Measurements from ENCODE around the gene CTNND2.

CTNND2 gene

DNA sequence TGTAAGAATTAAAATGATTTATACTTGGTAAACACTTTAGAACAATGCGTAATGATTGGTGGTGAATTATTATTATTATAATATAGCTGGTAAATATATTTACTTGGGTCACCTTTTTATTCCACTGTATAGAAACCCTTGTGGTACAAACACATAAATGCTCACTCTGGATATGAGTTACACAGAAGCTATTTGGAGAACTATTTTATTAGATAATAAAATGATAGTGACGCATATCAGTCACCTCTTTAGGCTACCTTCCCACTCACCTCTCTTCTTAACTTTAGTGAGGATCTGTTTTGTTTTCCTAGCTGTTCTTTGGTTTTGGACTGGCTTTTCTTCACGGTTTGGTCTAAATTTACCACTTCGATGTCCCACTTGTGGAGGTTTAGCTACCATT, 605.4 kb downstream of the CTNND2 start:
- no peak for DNase-seq

- DNase-seq = no peak
These were observed 610.7 kb downstream of the CTNND2 start for GRCh38 chr5:11293523-11293922.

DNA sequence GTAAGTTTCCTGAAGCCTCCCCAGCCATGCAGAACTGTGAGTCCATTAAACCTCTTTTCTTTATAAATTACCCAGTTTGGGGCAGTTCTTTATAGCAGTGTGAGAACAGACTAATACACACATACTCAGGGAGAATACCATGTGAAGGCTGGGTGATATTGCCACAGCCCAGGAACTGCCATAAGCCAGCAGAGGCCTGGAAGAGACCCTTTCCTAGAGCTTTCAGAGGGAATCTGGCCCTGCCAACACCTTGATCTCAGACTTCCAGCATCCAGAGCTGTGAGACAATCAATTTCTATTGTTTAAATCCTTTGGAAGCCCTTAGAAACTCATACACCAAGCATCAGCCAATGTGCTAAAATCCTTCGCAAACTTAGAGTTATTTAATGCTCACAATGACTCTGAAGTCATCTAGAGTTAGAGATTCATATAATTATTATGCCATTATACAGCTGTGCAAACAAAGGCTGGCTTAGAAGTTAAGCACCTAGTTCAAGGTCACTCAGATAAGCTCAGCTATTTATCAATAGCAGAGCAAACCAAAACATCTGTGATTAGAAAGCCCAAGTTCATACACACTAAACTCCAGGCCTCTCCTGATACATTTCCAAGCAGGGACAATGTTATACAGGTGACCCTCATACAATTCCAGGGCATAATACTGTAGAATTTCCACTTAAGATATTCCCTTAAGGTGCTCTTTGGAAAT, 611.4 kb downstream of the CTNND2 start:
- DNase-seq = no peak

DNA sequence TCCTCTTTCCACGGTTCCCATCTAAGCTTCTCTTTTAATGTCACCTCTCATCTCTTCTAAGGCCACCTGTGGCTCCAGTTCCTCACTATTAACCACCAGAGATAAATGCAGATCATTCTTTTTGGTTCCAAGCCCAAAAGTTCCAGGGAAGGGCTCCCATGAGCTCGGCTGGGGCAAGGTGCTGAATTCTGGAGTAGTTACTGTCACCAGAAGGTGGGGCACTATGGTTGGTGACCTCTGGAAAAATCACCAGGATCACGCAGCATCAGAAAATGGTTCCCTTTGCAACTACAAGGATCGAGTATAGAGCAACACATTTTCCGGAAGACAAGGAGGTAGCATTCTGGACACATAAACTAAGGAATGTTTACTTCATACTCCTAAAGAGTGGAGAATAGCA, 614.5 kb downstream of the CTNND2 start:
- no peak for DNase-seq

GRCh38 chr5:11289208-11289607, 615.0 kb downstream of the CTNND2 start:
- DNase-seq = no peak

DNA sequence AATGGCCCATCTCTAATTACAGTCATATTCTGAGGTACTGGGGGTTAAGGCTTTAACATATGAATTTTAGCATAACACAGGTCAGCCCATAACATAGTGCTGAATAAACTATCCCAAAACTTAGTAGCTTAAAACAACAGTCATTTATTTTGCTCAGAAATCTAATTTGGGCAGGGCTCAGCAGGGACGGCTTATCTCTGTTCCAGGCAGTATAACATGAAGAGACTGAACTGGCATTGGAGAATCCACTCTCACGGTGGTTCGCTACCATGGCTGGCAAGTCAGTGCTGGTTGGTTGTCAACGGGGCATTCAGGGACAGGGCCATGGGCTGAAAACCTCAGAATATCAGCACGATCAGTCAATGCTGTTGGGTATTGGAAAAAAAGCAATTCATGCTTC, 622.4 kb downstream of the CTNND2 start:
- DNase-seq = no peak

- DNase-seq = no peak
These were observed 626.9 kb downstream of the CTNND2 start for GRCh38 chr5:11277323-11277722.

DNA sequence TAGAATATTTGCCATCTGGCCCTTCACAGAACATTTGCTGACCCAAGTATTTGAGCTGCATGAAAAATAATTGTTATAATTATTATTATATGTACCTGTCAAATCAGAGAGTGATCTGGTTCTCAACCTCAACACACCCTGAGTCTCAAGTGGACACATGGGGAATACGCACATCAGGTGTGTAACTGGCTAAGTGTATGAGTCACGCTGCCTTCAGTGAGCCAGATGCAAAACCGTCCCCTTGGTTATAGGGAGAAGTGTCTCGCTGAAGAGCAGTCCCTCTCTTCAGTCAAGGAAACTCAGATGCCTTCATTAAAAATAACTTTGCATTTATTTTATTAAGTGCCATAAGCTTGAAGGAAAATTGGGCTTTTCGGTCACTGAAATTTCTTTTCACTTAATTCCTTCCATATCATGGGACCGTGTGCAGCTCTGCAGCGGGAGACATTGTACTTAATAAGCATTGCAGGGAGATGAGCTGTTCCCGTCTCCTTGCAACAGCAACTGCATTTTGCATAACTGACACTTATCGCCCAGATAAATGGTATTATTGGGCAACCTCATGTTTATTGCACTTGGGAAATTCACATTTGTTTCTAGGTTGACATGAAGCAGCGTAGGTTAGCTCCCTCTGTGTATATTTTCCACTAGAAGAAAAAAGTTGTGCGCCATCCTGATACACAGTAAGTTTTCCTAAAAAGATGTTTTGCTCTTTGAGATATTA, 630.9 kb downstream of the CTNND2 start:
- DNase-seq = peak; percentile 54

DNA sequence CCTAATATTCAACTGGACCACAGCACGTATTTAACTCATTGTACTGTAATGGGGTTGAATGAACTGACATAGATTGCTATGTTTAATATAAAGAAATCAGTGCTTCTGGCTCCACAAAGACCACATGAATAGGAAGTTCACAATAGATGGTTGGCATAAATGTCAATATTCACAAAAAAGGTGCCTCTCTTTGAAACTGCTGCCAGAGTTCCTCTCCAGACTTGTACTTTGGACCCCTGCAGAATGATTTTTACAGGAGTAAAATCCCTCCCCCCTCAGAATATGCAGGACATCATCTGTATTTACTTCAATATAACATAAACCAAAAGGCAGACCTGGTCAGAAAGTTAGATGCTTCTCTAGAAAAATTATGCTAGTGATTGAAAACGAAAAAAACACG, 634.7 kb downstream of the CTNND2 start:
- DNase-seq = no peak

- peak; percentile 35 for DNase-seq
These were observed 635.4 kb downstream of the CTNND2 start for GRCh38 chr5:11268891-11269290.

- no peak for DNase-seq
These were observed 637.9 kb downstream of the CTNND2 start for GRCh38 chr5:11266331-11266730.

DNA sequence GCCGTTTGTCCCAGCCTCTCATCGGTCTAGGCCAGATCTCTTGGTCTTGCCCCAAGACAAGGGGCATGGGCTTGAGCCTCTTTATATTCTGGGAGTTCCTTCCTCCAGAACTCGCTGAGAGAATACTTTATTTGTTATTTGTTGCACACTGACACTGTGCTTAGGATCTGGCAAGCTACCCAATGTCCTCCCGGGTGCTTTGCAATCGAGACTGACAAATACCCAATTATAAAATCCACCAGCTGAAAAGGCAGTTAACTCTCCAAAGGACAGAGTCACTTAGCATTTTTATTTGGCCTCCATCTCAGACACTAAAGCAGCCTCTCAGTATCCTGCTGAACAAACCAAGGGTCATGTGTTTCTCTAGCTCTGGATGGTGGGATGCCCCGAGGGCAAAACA, 643.0 kb downstream of the CTNND2 start:
- DNase-seq = no peak

- no peak for DNase-seq
These were observed 646.2 kb downstream of the CTNND2 start for GRCh38 chr5:11258001-11258400.

- no peak for DNase-seq
These were observed 651.7 kb downstream of the CTNND2 start for GRCh38 chr5:11252523-11252922.

DNA sequence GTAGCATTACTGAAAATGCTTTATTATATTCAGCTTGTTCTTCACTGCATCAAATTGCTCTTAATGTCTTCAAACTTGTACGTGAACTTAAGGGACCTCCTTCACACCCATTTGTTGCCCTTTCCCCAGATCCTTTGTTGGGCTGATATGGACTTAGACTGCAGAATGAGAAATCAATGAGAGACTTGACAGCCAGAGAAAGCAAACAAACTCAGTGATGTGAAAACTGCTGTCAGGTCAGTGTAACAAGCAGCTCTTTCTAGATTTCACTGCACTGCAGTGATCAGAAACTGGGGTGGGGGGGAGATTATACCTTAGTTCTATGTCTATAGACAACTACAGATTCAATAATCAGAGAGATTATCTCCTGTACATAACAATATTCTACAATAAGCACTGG, 652.2 kb downstream of the CTNND2 start:
- DNase-seq = no peak

GRCh38 chr5:11251247-11251646, 653.0 kb downstream of the CTNND2 start:
- no peak for DNase-seq

GRCh38 chr5:11248966-11249365, 655.3 kb downstream of the CTNND2 start:
- DNase-seq = no peak

DNA sequence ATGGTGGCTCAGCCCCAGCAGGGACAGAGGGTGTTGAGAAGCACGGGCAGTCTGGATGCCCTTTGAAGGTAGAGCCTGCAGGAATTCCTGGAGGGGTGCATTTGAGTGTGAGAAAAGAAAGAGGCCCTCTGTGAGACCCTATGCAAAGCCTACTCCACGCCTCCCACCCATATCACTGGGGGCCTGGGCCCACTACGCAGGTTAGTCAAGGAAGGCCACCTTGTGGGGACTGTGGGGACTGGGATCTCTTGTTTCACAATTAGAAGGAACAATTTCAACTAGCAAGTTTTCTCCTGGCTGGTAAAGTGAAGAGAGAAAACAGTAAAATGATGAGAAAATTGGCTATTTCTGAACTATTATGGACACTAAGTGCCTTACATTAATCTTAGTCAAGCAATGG, 657.0 kb downstream of the CTNND2 start:
- no peak for DNase-seq

DNA sequence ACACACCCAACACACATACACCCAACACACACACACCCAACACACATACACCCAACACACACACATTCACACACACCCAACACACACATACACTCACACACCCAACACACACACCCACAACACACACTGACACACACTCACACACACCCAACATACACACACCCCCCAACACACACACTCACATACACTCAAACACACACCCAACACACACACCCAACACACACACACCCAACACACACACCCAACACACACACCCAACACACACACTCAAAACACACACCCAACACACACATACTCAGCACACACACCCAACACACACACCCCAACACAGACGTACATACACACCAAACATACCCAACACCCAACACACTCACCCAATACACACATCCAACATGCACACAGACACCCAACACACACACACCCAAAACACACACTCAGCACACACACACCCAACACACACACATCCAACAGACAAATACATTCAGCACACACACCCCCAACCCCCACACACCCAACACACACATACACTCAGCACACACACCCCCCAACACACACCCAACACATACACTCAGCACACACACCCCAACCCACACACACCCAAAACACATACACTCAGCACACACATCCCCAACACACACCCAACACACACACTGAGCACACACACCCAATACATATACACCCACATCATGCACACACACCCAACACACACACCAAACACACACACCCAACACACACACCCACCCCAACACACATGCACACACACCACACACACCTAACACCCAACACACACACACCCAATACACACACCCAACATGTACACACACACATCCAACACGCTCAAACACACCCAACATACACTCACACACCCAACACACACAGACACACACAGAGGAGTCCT, 663.7 kb downstream of the CTNND2 start:
- DNase-seq = no peak

GRCh38 chr5:11239261-11240015, 664.8 kb downstream of the CTNND2 start:
- DNase-seq = no peak

- DNase-seq = no peak
These were observed 669.7 kb downstream of the CTNND2 start for GRCh38 chr5:11234501-11234911.

DNA sequence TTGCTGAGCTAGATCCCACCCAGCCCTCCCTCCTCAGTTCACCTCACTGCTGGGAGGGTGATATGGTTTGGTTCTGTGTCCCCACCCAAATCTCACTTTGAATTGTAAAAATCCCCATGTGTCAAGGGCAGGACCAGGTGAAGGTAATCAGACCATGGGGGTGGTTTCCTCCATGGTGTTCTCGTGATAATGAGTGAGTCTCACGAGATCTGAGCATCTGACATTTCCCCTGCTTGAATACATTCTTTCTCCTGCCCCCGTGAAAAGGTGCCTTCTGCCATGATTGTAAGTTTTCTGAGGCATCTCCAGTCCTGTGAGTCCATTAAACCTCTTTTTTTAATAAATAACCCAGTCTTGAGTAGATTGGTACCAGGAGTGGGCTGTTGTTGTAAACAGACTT, 673.4 kb downstream of the CTNND2 start:
- no peak for DNase-seq

DNA sequence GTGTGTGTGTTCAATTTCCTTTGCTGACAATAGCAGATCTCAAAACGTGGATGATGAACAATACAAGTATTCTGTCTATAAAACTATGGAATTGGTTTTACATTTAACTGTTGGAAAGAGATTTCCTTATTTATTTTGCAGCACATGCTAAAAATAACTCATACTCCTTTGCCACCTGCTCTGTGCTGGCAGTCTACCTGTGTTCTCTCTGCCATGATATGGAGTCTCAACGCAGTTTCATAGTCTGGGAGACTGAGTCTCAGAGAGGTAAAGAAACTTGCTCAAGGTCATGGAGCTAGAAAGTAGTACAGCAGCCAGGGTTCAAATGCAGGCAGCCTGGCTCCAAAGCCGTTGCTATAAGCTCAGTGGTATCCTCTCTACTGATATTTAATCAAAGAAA, 677.2 kb downstream of the CTNND2 start:
- DNase-seq = no peak
